GM12878 (cell line): ENCODE results near the gene BCAS3. TPM values are rescaled to one million over a fixed set of nuclear protein-coding genes. Genes with fewer than 3 reads are reported as not detected.

Experiments
- ATAC-seq: fragments of 200-7000 bp; cut with Tn5 transposase; 3 replicates; pipeline ENCODE4 v1.9.1; 2020; ENCODE audit warnings: mild to moderate bottlenecking, moderate library complexity
- BruUV-seq: library from RNA; stranded (reverse); fragments of 400-500 nt; replicated peaks from 2 replicates; lab custom pipeline; 2021; lab: Mats Ljungman, UMichigan
- CTCF ChIA-PET: fragments of 300-600 bp; sonication (Branson Sonifier 250); formaldehyde crosslinking; extraction: SDS; loops from one replicate; lab custom pipeline; 2021; ENCODE audit warnings: inconsistent platforms; lab: Yijun Ruan, JAX
- POLR2A ChIA-PET: fragments of 350-600 bp; formaldehyde crosslinking; extraction: SDS; loops from one replicate; lab custom pipeline; 2021; ENCODE audit warnings: inconsistent platforms; lab: Charles Lee
- RAD21 ChIA-PET: fragments of 300-600 bp; sonication (Branson Sonifier 250); formaldehyde crosslinking; loops from one replicate; lab custom pipeline; 2023; ENCODE audit warnings: antibody characterized with exemption; ENCODE audit not compliant: unreplicated experiment; lab: Charles Lee
- SMC1A ChIA-PET: fragments of 300-600 bp; sonication (Branson Sonifier 250); formaldehyde crosslinking; loops from one replicate; lab custom pipeline; 2023; ENCODE audit not compliant: unreplicated experiment, uncharacterized antibody; lab: Charles Lee
- DNase-seq: peaks from one replicate; pipeline ENCODE4 v3.0.0-alpha.2; 2011; ENCODE audit warnings: low read depth, low spot score
- FAIRE-seq: peaks from 3 replicates; lab custom pipeline; 2011; peaks lifted over from hg19 to GRCh38; lab: Jason Lieb, UNC
- H2AFZ ChIP-seq: 2 replicates; pipeline ENCODE4 v1.6.0; 2011; ENCODE audit warnings: low read depth, low read length, control low read depth; ENCODE audit not compliant: control insufficient read depth
- H3K27ac ChIP-seq: 2 replicates; pipeline ENCODE4 v1.5.1; 2011; ENCODE audit warnings: control low read depth; ENCODE audit not compliant: control insufficient read depth, insufficient read depth
- H3K27me3 ChIP-seq, 2 experiments: replicated peaks in 1 of 2; 2 replicates each; pipeline versions ENCODE4 v1.6.0 to v1.6.1; 2011; ENCODE audit warnings: low read length in 1 of 2; ENCODE audit not compliant: control insufficient read depth in 2 of 2, insufficient read depth in 2 of 2
- H3K36me3 ChIP-seq, 2 experiments: 2 replicates each; pipeline ENCODE4 v1.5.1; 2011; ENCODE audit warnings: low read length in 1 of 2; ENCODE audit not compliant: control insufficient read depth in 2 of 2, insufficient read depth in 2 of 2
- H3K4me1 ChIP-seq: 2 replicates; pipeline ENCODE4 v1.6.1; 2011; ENCODE audit warnings: mild to moderate bottlenecking, low read length, moderate library complexity, mixed read lengths; ENCODE audit not compliant: control insufficient read depth, insufficient read depth
- H3K4me2 ChIP-seq: 2 replicates; pipeline ENCODE4 v1.6.0; 2011; ENCODE audit warnings: control low read depth; ENCODE audit not compliant: control insufficient read depth, insufficient read depth
- H3K4me3 ChIP-seq: fragments of 200-600 bp; sonication (generic); 2 replicates; pipeline ENCODE4 v1.5.1; 2016
- H3K79me2 ChIP-seq: 2 replicates; pipeline ENCODE4 v1.6.0; 2011; ENCODE audit warnings: low read length; ENCODE audit not compliant: control insufficient read depth, insufficient read depth
- H3K9ac ChIP-seq: 2 replicates; pipeline ENCODE4 v1.8.0; 2011; ENCODE audit warnings: low read length, control low read depth, mixed read lengths; ENCODE audit not compliant: control insufficient read depth, insufficient read depth
- H3K9me3 ChIP-seq: replicated peaks from 3 replicates; pipeline ENCODE4 v1.5.1; 2011; ENCODE audit warnings: mild to moderate bottlenecking, low read length; ENCODE audit not compliant: control insufficient read depth, insufficient read depth
- H4K20me1 ChIP-seq: 2 replicates; pipeline ENCODE4 v1.6.0; 2011; ENCODE audit not compliant: control insufficient read depth, insufficient read depth
- BACH1 ChIP-seq: fragments of 450-650 bp; IDR thresholded peaks from 2 replicates; pipeline ENCODE4 v1.6.1; 2017; ENCODE audit warnings: mild to moderate bottlenecking, borderline replicate concordance
- BCL11A ChIP-seq: IDR thresholded peaks from 2 replicates; pipeline ENCODE4 v1.6.1; 2011; ENCODE audit warnings: low read depth, low read length
- CHD1 ChIP-seq: IDR thresholded peaks from 2 replicates; pipeline ENCODE4 v1.6.1; 2012; ENCODE audit warnings: low read depth, low read length, improper control_type of control experiment
- DPF2 ChIP-seq: fragments of 450-650 bp; IDR thresholded peaks from 2 replicates; pipeline ENCODE4 v1.6.1; 2017; ENCODE audit warnings: mild to moderate bottlenecking
- LARP7 ChIP-seq: fragments of 450-650 bp; IDR thresholded peaks from 2 replicates; pipeline ENCODE4 v1.6.1; 2017; ENCODE audit warnings: mild to moderate bottlenecking
- NR2C1 ChIP-seq: fragments of 450-650 bp; IDR thresholded peaks from 2 replicates; pipeline ENCODE4 v1.6.1; 2017; ENCODE audit warnings: antibody characterized with exemption, mild to moderate bottlenecking, moderate library complexity
- PML ChIP-seq: IDR thresholded peaks from 2 replicates; pipeline ENCODE4 v1.6.1; 2012; ENCODE audit warnings: low read length, inconsistent platforms
- SUZ12 ChIP-seq: fragments of 200-600 bp; sonication (generic); IDR thresholded peaks from one replicate; pipeline ENCODE4 v1.6.1; 2018; ENCODE audit warnings: antibody characterized with exemption, mild to moderate bottlenecking; ENCODE audit not compliant: unreplicated experiment
- TBL1XR1 ChIP-seq: IDR thresholded peaks from 2 replicates; pipeline ENCODE4 v1.6.1; 2012; ENCODE audit warnings: low read depth, low read length, improper control_type of control experiment
- ZNF24 ChIP-seq: fragments of 450-650 bp; IDR thresholded peaks from 2 replicates; pipeline ENCODE4 v1.6.1; 2017; ENCODE audit warnings: antibody characterized with exemption, mild to moderate bottlenecking
- ZZZ3 ChIP-seq: IDR thresholded peaks from 2 replicates; pipeline ENCODE4 v1.6.1; 2011; ENCODE audit warnings: low read depth; ENCODE audit not compliant: control insufficient read depth, insufficient read length
- whole genome bisulfite sequencing: methylation state at CpG from one replicate; pipeline ENCODE4 v1.1.6; 2016; ENCODE audit warnings: low lambda C conversion rate; ENCODE audit not compliant: insufficient replicate concordance, insufficient coverage; ENCODE audit errors: missing lambda C conversion rate; 5-methylcytosine and 5-hydroxymethylcytosine counted together
- in situ Hi-C: fragments of 300-500 bp; cut with MboI; formaldehyde crosslinking; loops from 9 replicates; pipeline ENCODE4 v1.14.3; 2018; ENCODE audit warnings: mixed read lengths
- intact Hi-C: fragments of 100-400 bp; cut with micrococcal nuclease; formaldehyde crosslinking; loops from one replicate; pipeline ENCODE4 v1.14.2; 2022; ENCODE audit not compliant: unreplicated experiment
- polyA plus RNA-seq, 11 experiments: library from polyadenylated mRNA; depleted of rRNA in 4 of 11; unstranded in 6 of 11; stranded (reverse) in 5 of 11; fragments of >200 nt; fragmentation: Nextera tagmentation in 4 of 11; fragmentation: Illumina TruSeq in 1 of 11; extraction: Ambion mirVana in 4 of 11; extraction: Trizol in 1 of 11; gene quantifications; 1 replicate in 1 of 11; 2 replicates in 10 of 11; pipeline versions ENCODE4 v1.2.1 to v1.2.3, GENCODE V29; 2011 to 2016; ENCODE audit warnings: inconsistent platforms in 2 of 11, missing spikeins in 2 of 11, low read depth in 1 of 11
- total RNA-seq, 4 experiments: library from RNA; depleted of rRNA in 3 of 4; stranded (reverse); fragments of >200 nt in 3 of 4; fragmentation: Illumina TruSeq in 1 of 4; extraction: Trizol in 1 of 4; gene quantifications; 2 replicates each; pipeline versions ENCODE4 v1.2.1 to v1.2.3, GENCODE V29; 2013 to 2021

The BCAS3 gene
- total and polyA plus RNA-seq, 10 of the 15 experiments (the other 5 are each of a cell fraction or from before 2014, with no cell fraction given), result 2.1 to 11.0 (median 6.6) TPM

- Histone ChIP-seq H3K4me3 (no peak overlapping the region), H3K36me3 (no peaks in the 10 kb centered on the region), H3K4me1 (no peaks in the 10 kb centered on the region), H3K79me2 (no peaks in the 10 kb centered on the region), H3K9ac (no peak overlapping the region), H3K27me3 (no peaks in the 10 kb centered on the region), H2AFZ (no peak overlapping the region), H4K20me1 (no peaks in the 10 kb centered on the region), H3K9me3 (no peaks in the 10 kb centered on the region), H3K27ac (no peak overlapping the region), H3K4me2 (no peak overlapping the region)
- RAD21 ChIA-PET, result no interaction called here
- intact Hi-C loops (no loop called here), in situ Hi-C loops (no loop called here)
- POLR2A ChIA-PET, result no interaction called here
- no TSS peak for BruUV-seq
- no peak for TF ChIP-seq SUZ12
- TF ChIP-seq ZZZ3, result no peak
- TF ChIP-seq TBL1XR1, result no peak
- TF ChIP-seq DPF2, result no peak
- TF ChIP-seq NR2C1, result no peak
- TF ChIP-seq LARP7, result no peak
- TF ChIP-seq ZNF24, result no peak
- TF ChIP-seq BACH1, result no peak
- no peak for TF ChIP-seq PML
- TF ChIP-seq BCL11A, result no peak
- no peak for TF ChIP-seq CHD1
- CTCF ChIA-PET, result no interaction called here
- 44% methylated on average over 8 of the region's 8 CpGs for WGBS
- DNase-seq, result no peak
- FAIRE-seq, result no peak
- SMC1A ChIA-PET, result interaction anchor here (1.2 kb wide), 1 partner anchor 16 kb away, joined by 3 read pairs; no protein-coding TSS in a partner anchor
- ATAC-seq, result no peak
Observed at GRCh38 chr17:61335105-61335844, 657.6 kb downstream of the BCAS3 start.
